Muscle layer of colon (tissue), 2 donors: ENCODE data around the gene MAPKAP1.
A peak's percentile ranks its signal among the peaks of the same experiment; 100 is the strongest.

Source experiments
- H3K27ac ChIP-seq: one replicate; pipeline ENCODE4 v1.7.0; 2013; ENCODE audit warnings: low read depth, mild to moderate bottlenecking, low read length, moderate library complexity
- H3K27me3 ChIP-seq, 2 donors: one replicate each; pipeline ENCODE4 v1.7.0; 2013; ENCODE audit warnings: low read length in 2 of 2, mild to moderate bottlenecking in 2 of 2; ENCODE audit not compliant: insufficient read depth in 2 of 2, control insufficient read depth in 1 of 2
- H3K36me3 ChIP-seq: one replicate; pipeline ENCODE4 v1.7.0; 2013; ENCODE audit warnings: mild to moderate bottlenecking, low read length; ENCODE audit not compliant: insufficient read depth
- H3K4me1 ChIP-seq: one replicate; pipeline ENCODE4 v1.7.0; 2013; ENCODE audit warnings: mild to moderate bottlenecking, low read length; ENCODE audit not compliant: insufficient read depth
- H3K4me3 ChIP-seq, 2 donors: one replicate each; pipeline ENCODE4 v1.7.0; 2013; ENCODE audit warnings: low read length in 2 of 2, low read depth in 1 of 2, mild to moderate bottlenecking in 1 of 2, moderate library complexity in 1 of 2
- H3K9ac ChIP-seq: one replicate; pipeline ENCODE4 v1.7.0; 2013; ENCODE audit warnings: low read length
- H3K9me3 ChIP-seq: one replicate; pipeline ENCODE4 v1.7.0; 2013; ENCODE audit warnings: mild to moderate bottlenecking, low read length
- donor health status: abdominal sarcoma.
- donor health status: Adenocarcinoma of cecum.

Gene MAPKAP1

DNA sequence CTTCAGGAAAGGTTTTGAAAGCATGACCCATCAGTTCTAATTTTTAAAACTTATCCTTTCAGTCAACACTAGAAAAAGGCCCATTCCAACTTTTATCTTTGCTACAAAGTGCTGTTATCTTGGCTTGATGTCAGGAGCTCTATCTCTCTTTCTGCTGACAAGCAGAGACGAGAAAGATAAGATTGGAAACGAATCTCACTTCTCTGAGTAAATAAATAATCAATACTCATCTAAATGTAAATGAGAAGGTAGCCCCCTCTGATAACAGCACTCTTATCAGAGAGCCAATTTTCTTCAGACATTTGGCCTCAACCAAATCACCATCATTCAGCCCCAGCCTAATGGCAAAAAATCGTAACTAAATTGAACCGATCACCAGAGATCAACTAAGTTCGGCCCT is 191.7 kb downstream of the MAPKAP1 start:
- Histone ChIP-seq H3K27me3 (no peaks in the 10 kb centered on the region), H3K4me3 (no peak overlapping the region), H3K27ac (no peak overlapping the region), H3K9me3 (no peaks in the 10 kb centered on the region), H3K9ac (no peak overlapping the region), H3K36me3 (no peaks in the 10 kb centered on the region), H3K4me1 (peaks cover 48% of the 10 kb centered on the region)

DNA sequence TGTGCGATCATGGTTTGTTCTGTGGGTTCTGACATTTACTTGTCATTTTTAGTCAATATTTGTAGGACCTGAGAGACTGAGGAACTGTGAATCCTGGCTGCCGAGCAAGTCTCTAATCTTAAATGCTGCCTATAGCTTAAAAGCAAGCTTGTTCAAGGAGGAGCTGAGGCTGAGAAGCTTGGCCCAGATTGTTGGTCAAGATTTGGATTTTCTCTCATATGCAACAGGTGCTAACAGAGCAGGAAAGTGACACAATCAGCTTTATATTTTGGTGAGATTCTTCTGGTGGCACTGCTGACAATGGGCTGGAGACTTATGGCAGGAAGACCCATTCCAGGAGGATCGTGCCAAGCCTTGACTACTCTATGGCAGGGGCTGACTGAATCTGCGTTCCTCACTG is 192.5 kb downstream of the MAPKAP1 start:
- Histone ChIP-seq H3K9me3 (no peaks in the 10 kb centered on the region), H3K4me1 (peaks cover 55% of the 10 kb centered on the region), H3K27me3 (no peaks in the 10 kb centered on the region), H3K9ac (no peak overlapping the region), H3K4me3 (no peak overlapping the region), H3K36me3 (no peaks in the 10 kb centered on the region), H3K27ac (peak overlapping the region; percentile 53)

DNA sequence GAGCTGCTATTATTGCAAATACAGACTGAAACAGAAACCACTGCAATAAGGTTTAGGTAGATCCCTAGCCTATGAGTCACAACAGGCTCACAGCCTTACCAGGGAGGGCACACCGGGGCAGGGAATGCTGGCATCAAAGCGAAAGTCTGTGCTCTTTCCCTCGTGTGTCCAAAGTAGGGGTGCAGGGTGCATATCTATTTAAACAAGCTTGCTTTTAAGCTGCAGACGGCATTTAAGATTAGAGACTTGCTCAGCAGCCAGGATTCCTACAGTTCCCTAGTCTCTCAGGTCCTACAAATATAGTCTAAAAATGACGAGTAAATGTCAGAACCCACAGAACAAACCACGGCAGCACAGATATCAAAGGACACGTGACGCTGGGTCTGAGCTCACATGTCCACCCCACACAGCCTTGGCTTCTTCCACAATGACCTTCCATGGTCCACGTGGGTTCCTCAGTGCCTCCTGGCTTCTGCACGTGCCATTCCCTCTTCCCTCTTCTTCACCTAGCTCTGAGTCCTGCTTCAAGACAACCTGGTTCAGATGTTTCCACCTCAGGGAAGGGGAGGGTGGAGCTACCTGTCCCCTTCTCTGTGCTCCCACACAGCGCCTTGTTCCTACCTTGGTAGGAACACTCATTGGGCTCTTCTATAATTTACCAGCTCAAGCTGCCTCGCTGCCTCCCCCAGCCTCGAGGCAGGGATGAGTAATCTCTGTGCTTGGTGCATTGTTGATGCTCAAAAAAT is 193.2 kb downstream of the MAPKAP1 start:
- H3K9me3 ChIP-seq, result no peaks in the 10 kb centered on the region
- peak overlapping the region; percentile 53 for H3K27ac ChIP-seq
- H3K27me3 ChIP-seq, result no peaks in the 10 kb centered on the region
- H3K4me1 ChIP-seq, result peaks cover 57% of the 10 kb centered on the region
- no peaks in the 10 kb centered on the region for H3K36me3 ChIP-seq
- peak overlapping the region; percentile 5 for H3K9ac ChIP-seq
- peak overlapping the region in 1 of 2 donors; percentile 37 for H3K4me3 ChIP-seq

DNA sequence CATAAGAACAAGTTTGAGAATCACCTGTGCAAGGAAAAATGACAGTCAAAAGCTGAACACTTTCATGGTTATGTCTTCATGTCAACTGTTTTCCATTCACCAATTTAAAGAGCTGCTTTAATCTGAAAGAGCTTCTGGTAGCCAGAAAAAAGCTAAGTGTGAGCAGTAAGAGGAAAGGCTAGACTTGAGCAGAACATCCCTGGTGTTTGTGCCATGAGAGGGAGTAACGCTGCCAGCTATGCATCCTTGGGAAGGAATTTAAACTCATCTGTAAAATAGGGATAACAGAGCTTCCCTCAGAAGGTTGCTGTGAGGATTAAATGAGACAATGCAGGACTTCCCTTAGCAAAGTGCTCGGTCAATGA is 193.7 kb downstream of the MAPKAP1 start:
- Histone ChIP-seq H3K4me3 (peak overlapping the region in 1 of 2 donors; percentile 37), H3K9ac (peak overlapping the region; percentile 5), H3K4me1 (peaks cover 57% of the 10 kb centered on the region), H3K27ac (peak overlapping the region; percentile 53), H3K9me3 (no peaks in the 10 kb centered on the region), H3K36me3 (no peaks in the 10 kb centered on the region), H3K27me3 (no peaks in the 10 kb centered on the region)

DNA sequence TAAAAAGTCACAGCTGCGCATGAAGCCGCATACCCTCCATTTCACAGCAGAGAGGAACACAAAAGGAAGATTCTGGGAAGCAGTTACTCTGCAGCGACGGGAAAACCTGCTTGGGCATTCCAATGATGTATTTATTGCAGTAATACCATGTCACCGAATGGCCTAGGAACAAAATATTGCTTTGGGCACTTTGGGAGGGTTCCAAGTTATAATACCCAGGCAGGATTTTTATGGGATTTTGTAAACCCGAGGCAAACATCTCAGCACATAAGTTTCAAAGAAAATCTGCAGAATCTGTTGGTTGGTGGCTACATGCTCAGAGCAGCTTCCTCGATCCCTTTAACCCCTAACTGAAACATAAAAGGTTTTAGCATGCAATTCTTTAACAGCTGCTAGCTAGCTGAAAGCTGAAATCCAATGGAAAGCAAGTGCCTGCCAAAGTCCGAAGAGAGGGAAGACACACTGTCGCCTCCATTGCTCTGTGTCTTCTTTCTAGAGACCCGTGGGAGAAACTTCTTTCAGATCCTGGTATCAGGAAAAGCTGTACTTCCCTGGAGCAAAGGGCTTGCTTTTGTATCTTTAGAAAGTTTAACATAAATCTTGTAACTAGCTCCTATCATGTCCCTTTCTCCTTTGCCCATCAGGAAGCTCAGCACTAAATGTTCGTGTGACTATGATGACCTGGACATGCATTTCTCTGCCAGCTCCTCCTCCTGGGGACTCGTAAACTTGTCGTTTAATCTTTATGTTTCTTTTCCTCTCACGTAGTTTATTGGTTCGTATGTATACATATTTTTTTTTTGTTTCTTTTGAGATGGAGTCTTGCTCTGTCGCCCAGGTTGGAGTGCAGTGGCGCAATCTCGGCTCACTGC is 195.0 kb downstream of the MAPKAP1 start:
- no peaks in the 10 kb centered on the region for H3K27me3 ChIP-seq
- peaks cover 49% of the 10 kb centered on the region for H3K4me1 ChIP-seq
- H3K9ac ChIP-seq, result no peak overlapping the region
- H3K36me3 ChIP-seq, result no peaks in the 10 kb centered on the region
- H3K4me3 ChIP-seq, result no peak overlapping the region
- H3K27ac ChIP-seq, result peak overlapping the region; percentile 77
- no peaks in the 10 kb centered on the region for H3K9me3 ChIP-seq

DNA sequence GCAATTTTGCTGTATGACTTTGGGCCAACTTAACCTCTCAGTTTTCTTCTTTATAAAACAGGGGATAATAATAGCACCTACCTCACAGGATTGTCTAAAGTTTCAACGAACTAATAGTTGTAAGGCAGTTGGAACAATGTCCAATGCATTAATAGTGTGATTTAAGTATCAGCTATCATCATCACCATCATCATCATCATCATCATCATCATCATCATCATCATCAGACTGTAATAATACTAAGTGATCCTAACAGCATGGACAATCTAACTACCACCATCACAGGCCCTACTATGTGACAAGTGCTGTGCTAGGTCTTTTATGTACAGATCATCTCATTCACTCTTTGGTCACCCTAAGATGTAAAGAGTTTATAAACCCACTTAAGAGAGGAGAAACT is 196.0 kb downstream of the MAPKAP1 start:
- H3K9me3 ChIP-seq, result no peaks in the 10 kb centered on the region
- H3K4me3 ChIP-seq, result no peak overlapping the region
- peak overlapping the region; percentile 1 for H3K27ac ChIP-seq

DNA sequence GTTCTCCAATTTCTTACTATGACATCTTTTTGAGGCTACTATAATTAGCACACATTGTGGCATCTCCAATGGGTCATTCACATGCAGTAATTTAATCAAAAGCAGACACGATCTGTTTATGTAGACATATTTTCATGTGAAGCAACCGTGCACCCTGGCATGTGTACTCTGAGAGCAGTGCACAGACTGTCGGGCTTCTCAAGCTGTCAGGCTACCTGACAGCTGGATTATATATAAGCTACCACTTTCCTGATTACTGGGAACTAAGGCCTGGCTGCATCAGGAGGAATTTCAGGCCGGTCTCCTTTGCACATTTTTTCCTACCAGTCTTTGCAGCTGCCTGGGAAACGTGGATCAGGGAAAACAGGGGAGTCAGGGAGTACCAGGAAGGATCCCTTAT is 197.5 kb downstream of the MAPKAP1 start:
- Histone ChIP-seq H3K9ac (no peak overlapping the region), H3K4me1 (peaks cover 46% of the 10 kb centered on the region), H3K27ac (no peak overlapping the region)

More for the DNA sequence above, 196.0 kb downstream of the MAPKAP1 start:
- Histone ChIP-seq H3K4me1 (peaks cover 42% of the 10 kb centered on the region), H3K36me3 (no peaks in the 10 kb centered on the region), H3K27me3 (no peaks in the 10 kb centered on the region), H3K9ac (no peak overlapping the region)

DNA sequence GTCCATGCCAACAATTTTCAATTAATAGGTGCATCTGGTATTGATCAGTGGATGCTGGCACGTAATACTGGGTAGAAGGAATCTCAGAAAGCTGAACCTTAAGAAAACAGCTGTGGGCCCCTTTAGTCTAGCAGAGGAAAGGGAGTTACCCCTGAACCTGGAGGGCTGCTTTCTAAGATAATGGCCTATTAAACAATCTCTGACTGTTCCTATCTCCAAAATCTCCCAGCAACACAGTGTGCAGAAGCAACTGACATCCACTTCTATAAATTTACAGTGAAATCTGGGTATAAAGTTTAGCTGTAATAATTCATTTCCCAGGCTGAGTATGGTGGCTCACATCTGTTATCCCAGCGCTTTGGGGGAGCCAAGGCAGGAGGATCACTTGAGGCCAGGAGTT is 198.8 kb downstream of the MAPKAP1 start:
- Histone ChIP-seq H3K27me3 (no peaks in the 10 kb centered on the region), H3K4me1 (peaks cover 37% of the 10 kb centered on the region), H3K9me3 (no peaks in the 10 kb centered on the region), H3K4me3 (no peak overlapping the region), H3K27ac (no peak overlapping the region), H3K9ac (no peak overlapping the region), H3K36me3 (no peaks in the 10 kb centered on the region)

More for the DNA sequence above, 197.5 kb downstream of the MAPKAP1 start:
- no peaks in the 10 kb centered on the region for H3K9me3 ChIP-seq
- H3K27me3 ChIP-seq, result no peaks in the 10 kb centered on the region
- no peaks in the 10 kb centered on the region for H3K36me3 ChIP-seq
- no peak overlapping the region for H3K4me3 ChIP-seq

DNA sequence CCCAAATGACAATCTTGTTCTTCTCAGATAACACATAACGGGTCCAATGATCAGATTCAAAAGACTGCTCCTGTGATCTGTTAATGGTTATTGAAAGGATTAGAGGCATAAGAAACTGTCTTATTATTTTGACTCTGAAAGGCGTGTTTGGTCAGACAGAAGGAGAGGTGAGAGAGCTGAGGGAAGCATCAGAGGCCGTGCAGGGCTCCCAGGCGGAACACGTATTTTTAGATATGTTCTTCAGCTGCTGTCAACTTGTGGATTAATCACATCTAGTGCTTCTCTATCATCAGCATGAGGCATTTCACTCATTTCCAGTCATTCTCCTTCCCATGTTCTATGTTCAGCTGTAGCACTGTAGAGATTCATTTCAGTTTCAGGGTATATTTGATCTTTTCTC is 199.8 kb downstream of the MAPKAP1 start:
- no peaks in the 10 kb centered on the region for H3K36me3 ChIP-seq
- H3K4me1 ChIP-seq, result peaks cover 29% of the 10 kb centered on the region
- peak overlapping the region; percentile 59 for H3K27ac ChIP-seq
- no peaks in the 10 kb centered on the region for H3K27me3 ChIP-seq
- H3K9ac ChIP-seq, result no peak overlapping the region
- no peaks in the 10 kb centered on the region for H3K9me3 ChIP-seq
- H3K4me3 ChIP-seq, result no peak overlapping the region

DNA sequence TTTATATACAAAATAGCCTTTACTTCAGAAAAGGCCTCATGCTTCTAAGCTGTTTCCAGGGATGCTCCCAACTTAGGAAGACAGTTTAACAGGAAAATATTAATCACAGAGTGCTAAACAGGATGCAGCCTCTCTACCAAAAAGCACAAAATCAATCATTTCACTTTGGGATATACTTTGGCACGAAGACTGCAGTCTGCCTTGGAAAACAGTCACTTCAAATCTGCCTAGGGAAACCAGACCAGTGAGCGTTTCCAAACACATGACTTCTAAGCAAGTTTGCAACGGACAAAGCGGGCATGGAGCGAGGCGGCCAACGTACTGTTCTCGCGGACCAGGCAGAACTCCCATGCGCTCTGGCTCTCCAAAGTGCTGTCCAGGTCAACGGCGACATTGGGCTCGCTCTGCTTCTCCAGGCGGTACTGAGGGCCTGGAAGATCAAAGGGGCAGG is 201.0 kb downstream of the MAPKAP1 start:
- Histone ChIP-seq H3K27me3 (no peaks in the 10 kb centered on the region), H3K27ac (peak overlapping the region; percentile 59), H3K4me3 (no peak overlapping the region), H3K9ac (no peak overlapping the region), H3K36me3 (no peaks in the 10 kb centered on the region), H3K9me3 (no peaks in the 10 kb centered on the region), H3K4me1 (peaks cover 17% of the 10 kb centered on the region)

DNA sequence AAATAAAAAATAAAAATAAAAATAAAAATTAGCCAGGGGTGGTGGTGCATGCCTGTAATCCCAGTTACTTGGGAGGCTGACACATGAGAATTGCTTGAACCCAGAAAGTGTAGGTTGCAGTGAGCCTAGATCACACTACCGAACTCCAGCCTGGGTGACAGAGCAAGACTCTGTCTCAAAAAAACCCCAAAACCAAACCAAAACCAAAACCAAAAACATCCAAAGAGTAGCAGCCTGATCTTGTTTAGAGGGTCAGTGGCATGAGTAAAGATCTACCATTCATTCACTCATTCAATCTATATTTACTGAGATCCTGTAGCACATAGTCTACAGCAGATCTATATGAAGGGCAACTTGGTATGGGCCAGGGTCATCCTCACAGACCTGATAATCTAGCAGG is 202.4 kb downstream of the MAPKAP1 start:
- Histone ChIP-seq H3K27ac (no peak overlapping the region), H3K9me3 (no peaks in the 10 kb centered on the region), H3K9ac (no peak overlapping the region), H3K27me3 (no peaks in the 10 kb centered on the region), H3K36me3 (no peaks in the 10 kb centered on the region), H3K4me3 (no peak overlapping the region), H3K4me1 (peaks cover 11% of the 10 kb centered on the region)
